HG02678 (cell line): ENCODE results near the gene AMELX.

Experiments used
- ATAC-seq: cut with Tn5 transposase; IDR thresholded peaks from one replicate; pipeline ENCODE4 v1.9.1; 2021; ENCODE audit warnings: mild to moderate bottlenecking, moderate library complexity; ENCODE audit not compliant: unreplicated experiment

Gene AMELX

GRCh38 chrX:11305641-11306040 lies 12.4 kb downstream of the AMELX start:
- no peak for ATAC-seq

GRCh38 chrX:11309220-11309619 lies 16.0 kb downstream of the AMELX start:
- no peak for ATAC-seq

GRCh38 chrX:11311706-11312105 lies 18.5 kb downstream of the AMELX start:
- ATAC-seq, result no peak

- no peak for ATAC-seq
Measured at GRCh38 chrX:11319806-11320520, 26.8 kb downstream of the AMELX start.

GRCh38 chrX:11321986-11322385 lies 28.8 kb downstream of the AMELX start:
- ATAC-seq, result no peak

GRCh38 chrX:11328134-11328533 lies 34.9 kb downstream of the AMELX start:
- no peak for ATAC-seq

GRCh38 chrX:11329021-11329420 lies 35.8 kb downstream of the AMELX start:
- ATAC-seq, result no peak

GRCh38 chrX:11331788-11332187 lies 38.6 kb downstream of the AMELX start:
- no peak for ATAC-seq

- no peak for ATAC-seq
Measured at GRCh38 chrX:11334165-11334564, 41.0 kb downstream of the AMELX start.

- ATAC-seq, result no peak
Measured at GRCh38 chrX:11336201-11336600, 43.0 kb downstream of the AMELX start.

GRCh38 chrX:11337292-11338009 lies 44.2 kb downstream of the AMELX start:
- ATAC-seq, result no peak

- ATAC-seq, result peak; percentile 77
Measured at GRCh38 chrX:11341274-11342201, 48.3 kb downstream of the AMELX start.

- no peak for ATAC-seq
Measured at GRCh38 chrX:11342673-11343072, 49.5 kb downstream of the AMELX start.

GRCh38 chrX:11346121-11346682 lies 53.0 kb downstream of the AMELX start:
- ATAC-seq, result no peak

GRCh38 chrX:11347300-11347699 lies 54.1 kb downstream of the AMELX start:
- no peak for ATAC-seq

- ATAC-seq, result no peak
Measured at GRCh38 chrX:11349020-11349419, 55.8 kb downstream of the AMELX start.

GRCh38 chrX:11349661-11350337 lies 56.6 kb downstream of the AMELX start:
- no peak for ATAC-seq
